OCI-LY1 (cell line): Measurements from ENCODE around the gene IFI35.

Source experiments
- CTCF ChIP-seq: fragments of 200-600 bp; sonication (generic), shearing (Covaris generic); IDR thresholded peaks from 2 replicates; pipeline ENCODE4 v1.5.1; 2017; ENCODE audit warnings: mild to moderate bottlenecking, antibody characterized with exemption, low read length, moderate library complexity, mixed read lengths
- EZH2 ChIP-seq: fragments of 200-600 bp; sonication (generic), shearing (Covaris generic); IDR thresholded peaks from 2 replicates; pipeline ENCODE4 v1.8.0; 2017; ENCODE audit warnings: borderline replicate concordance, mixed run types, mild to moderate bottlenecking, antibody characterized with exemption, low read length, moderate library complexity, mixed read lengths

GRCh38 chr17:43040655-43041054, 34.1 kb downstream of the IFI35 start:
- TF ChIP-seq CTCF (no peak), EZH2 (no peak)
